ENCODE results near the gene GLYAT.

The GLYAT gene

GRCh38 chr11:58734681-58735490 is 3.1 kb upstream of the GLYAT start:
- TF ChIP-seq, protein P1, sequence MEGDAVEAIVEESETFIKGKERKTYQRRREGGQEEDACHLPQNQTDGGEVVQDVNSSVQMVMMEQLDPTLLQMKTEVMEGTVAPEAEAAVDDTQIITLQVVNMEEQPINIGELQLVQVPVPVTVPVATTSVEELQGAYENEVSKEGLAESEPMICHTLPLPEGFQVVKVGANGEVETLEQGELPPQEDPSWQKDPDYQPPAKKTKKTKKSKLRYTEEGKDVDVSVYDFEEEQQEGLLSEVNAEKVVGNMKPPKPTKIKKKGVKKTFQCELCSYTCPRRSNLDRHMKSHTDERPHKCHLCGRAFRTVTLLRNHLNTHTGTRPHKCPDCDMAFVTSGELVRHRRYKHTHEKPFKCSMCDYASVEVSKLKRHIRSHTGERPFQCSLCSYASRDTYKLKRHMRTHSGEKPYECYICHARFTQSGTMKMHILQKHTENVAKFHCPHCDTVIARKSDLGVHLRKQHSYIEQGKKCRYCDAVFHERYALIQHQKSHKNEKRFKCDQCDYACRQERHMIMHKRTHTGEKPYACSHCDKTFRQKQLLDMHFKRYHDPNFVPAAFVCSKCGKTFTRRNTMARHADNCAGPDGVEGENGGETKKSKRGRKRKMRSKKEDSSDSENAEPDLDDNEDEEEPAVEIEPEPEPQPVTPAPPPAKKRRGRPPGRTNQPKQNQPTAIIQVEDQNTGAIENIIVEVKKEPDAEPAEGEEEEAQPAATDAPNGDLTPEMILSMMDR (IDR thresholded peaks at IDR 0.05; ENCODE audit: control insufficient read depth, insufficient read depth, low read depth, low read length, missing control alignments) = no peak
- no peak overlapping the region for H3K4me3 ChIP-seq (ENCODE audit: control insufficient read depth, low read depth, low read length)
- no peak for DNase-seq (ENCODE audit: low read depth)

- TF ChIP-seq, protein P1 (IDR thresholded peaks at IDR 0.05; ENCODE audit: control insufficient read depth, insufficient read depth, low read depth, low read length, missing control alignments) = no peak
- no peak for DNase-seq (ENCODE audit: low read depth)
- no peak overlapping the region for H3K4me3 ChIP-seq (ENCODE audit: control insufficient read depth, low read depth, low read length)
Observed at GRCh38 chr11:58730507-58731089, 1.1 kb downstream of the GLYAT start.

DNA sequence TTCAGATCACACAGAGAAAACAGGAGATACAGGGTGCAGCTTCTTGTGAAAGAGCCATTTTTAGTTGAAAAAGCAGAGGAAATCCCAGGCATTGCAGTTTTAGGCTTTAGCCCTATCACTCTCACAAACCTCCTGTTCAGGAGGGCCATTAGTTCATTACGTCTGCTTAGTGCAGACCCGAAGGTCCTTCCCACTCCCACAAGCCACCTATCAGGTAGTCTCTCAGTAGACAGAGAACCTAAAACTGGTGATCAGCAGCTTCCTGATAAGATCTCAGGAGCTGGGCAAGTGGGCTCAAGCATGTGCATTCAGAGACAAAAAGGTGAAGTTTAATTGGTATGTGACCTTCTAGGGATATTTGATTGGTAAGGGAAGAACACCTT is 4.3 kb downstream of the GLYAT start:
- no peak overlapping the region for H3K4me3 ChIP-seq (ENCODE audit: control insufficient read depth, low read depth, low read length)
- TF ChIP-seq, protein P1 (IDR thresholded peaks at IDR 0.05; ENCODE audit: control insufficient read depth, insufficient read depth, low read depth, low read length, missing control alignments) = no peak
- no peak for DNase-seq (ENCODE audit: low read depth)

DNA sequence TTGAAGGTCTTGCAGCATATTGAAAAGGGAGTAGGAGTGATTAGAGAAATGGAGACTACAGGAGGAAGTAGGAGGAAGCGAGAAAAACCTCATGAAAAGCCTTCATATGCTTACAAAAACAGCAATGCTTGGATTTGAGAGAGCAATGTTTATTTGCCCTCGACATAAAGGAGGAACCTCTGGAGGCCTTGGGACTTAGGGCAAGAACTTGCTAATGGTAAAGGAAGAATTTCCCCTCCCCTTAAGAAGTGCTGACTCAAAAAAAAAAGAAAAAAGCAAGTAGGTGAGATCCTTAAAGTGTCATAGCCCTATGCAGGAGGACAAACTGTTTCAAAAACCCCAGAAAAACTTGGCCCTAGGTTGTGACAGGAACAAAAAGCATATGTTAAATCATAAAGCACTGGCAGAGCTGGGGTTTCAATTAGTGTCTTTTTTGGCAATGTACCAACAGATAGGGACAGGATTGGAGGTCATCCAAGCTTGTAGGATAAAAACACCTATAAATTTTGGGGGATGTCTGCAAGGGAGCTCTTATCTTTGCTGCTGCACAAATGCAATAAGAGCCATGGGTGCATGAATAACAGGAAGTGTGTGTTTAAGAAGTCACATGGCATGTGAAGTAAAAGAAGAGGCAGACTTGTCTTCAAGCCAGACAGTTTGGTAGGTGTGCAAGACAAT is 4.9 kb downstream of the GLYAT start:
- TF ChIP-seq, protein P1 (IDR thresholded peaks at IDR 0.05; ENCODE audit: control insufficient read depth, insufficient read depth, low read depth, low read length, missing control alignments) = no peak
- no peak overlapping the region for H3K4me3 ChIP-seq (ENCODE audit: control insufficient read depth, low read depth, low read length)
- DNase-seq (ENCODE audit: low read depth) = no peak

- no peak for DNase-seq (ENCODE audit: low read depth)
- TF ChIP-seq, protein P1 (IDR thresholded peaks at IDR 0.05; ENCODE audit: control insufficient read depth, insufficient read depth, low read depth, low read length, missing control alignments) = no peak
- H3K4me3 ChIP-seq (ENCODE audit: control insufficient read depth, low read depth, low read length) = no peak overlapping the region
Observed at GRCh38 chr11:58719406-58720117, 12.2 kb downstream of the GLYAT start.

DNA sequence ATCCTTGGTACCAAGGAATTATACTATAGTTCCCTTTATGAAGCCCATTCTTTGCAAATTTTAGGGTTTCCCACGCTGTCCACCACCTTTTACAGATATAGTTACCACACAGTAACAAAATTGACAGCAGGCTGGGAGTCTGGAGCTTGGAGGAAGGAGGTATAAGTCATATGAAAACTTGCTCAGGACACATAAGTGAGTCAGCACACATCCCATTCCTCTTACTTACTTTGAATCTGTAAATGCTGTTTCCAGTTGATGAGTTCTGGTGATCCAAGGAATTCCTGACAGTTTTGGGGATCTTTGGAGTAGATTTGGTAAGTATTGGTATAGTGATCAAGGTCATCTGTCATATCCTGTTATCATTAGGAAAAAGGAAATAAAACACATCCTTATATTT is 19.2 kb downstream of the GLYAT start:
- TF ChIP-seq, protein P1 (IDR thresholded peaks at IDR 0.05; ENCODE audit: control insufficient read depth, insufficient read depth, low read depth, low read length, missing control alignments) = no peak
- no peak for DNase-seq (ENCODE audit: low read depth)
- H3K4me3 ChIP-seq (ENCODE audit: control insufficient read depth, low read depth, low read length) = no peak overlapping the region

Data from AG09309 (cell line).